ENCODE measurements around the gene HSPB8. TPM values are rescaled to one million over a fixed set of nuclear protein-coding genes. Genes with fewer than 3 reads are reported as not detected.

The HSPB8 gene
- total RNA-seq, 2 experiments from 2014 or later = not detected

- H3K27me3 ChIP-seq (ENCODE audit: control insufficient read depth in 1 of 2, insufficient read depth in 2 of 2, low read length in 2 of 2) = no peaks in the 10 kb centered on the region
- no peaks in the 10 kb centered on the region for H3K36me3 Mint-ChIP-seq (ENCODE audit: low read depth)
- CTCF ChIA-PET = no interaction called here
- no peaks in the 10 kb centered on the region for H3K36me3 ChIP-seq (ENCODE audit: insufficient read depth, low read length)
- no peaks in the 10 kb centered on the region for H3K4me1 Mint-ChIP-seq (ENCODE audit: low read depth)
- ATAC-seq (ENCODE audit: poor library complexity) = no peak
- H3K27me3 Mint-ChIP-seq = no peaks in the 10 kb centered on the region
- no peak overlapping the region for H3K4me3 Mint-ChIP-seq
- POLR2A ChIA-PET = no interaction called here
- H3K27ac ChIP-seq (ENCODE audit: low read depth in 1 of 2, low read length in 2 of 2) = no peak overlapping the region
- H3K9me3 ChIP-seq (ENCODE audit: control insufficient read depth in 1 of 2, insufficient read depth in 1 of 2, low read length in 2 of 2) = no peaks in the 10 kb centered on the region
- DNase-seq = no peak
- peaks cover 9% of the 10 kb centered on the region for H3K9me3 Mint-ChIP-seq
- no peaks in the 10 kb centered on the region for H3K4me1 ChIP-seq (ENCODE audit: insufficient read depth, low read length)
- no peak overlapping the region for H3K27ac Mint-ChIP-seq
- no peak overlapping the region for H3K4me3 ChIP-seq (ENCODE audit: low read length)
- intact Hi-C loops (cut with DNase I, micrococcal nuclease) = no loop called here
- TF ChIP-seq CTCF (IDR thresholded peaks at IDR 0.05) = no peak
These were observed 44.3 kb upstream of the HSPB8 start for GRCh38 chr12:119134284-119135072.

GRCh38 chr12:119136811-119137410 is 41.8 kb upstream of the HSPB8 start:
- POLR2A ChIA-PET = no interaction called here

DNA sequence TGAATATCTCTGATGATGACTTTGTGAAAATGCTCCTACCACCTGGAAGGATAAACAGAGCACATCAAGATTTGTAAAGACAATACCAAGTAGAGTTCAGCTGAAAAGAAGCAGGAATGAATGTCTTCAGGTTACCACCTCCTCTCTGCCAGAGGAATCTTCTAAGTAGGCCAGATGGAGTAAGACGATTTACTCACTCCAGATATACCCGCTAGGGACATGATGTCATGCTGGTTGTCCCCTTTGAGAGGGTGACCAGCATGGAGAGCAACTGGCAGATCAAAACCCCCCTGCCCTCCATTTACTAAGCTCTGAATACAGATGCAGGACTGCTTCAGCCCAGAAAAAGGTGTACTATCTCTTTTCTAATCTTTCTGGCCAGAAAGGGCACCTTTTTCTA is 39.3 kb upstream of the HSPB8 start:
- no peak overlapping the region for H3K27ac Mint-ChIP-seq
- DNase-seq (no peak), ATAC-seq (ENCODE audit: poor library complexity) (no peak)
- H3K36me3 Mint-ChIP-seq (ENCODE audit: low read depth) = no peaks in the 10 kb centered on the region
- ChIA-PET CTCF (no interaction called here), POLR2A (no interaction called here)
- TF ChIP-seq CTCF (IDR thresholded peaks at IDR 0.05) = no peak
- peaks cover 14% of the 10 kb centered on the region for H3K27me3 Mint-ChIP-seq
- Histone ChIP-seq H3K4me3 (ENCODE audit: low read length) (no peak overlapping the region), H3K4me1 (ENCODE audit: insufficient read depth, low read length) (no peaks in the 10 kb centered on the region), H3K27me3 (ENCODE audit: control insufficient read depth in 1 of 2, insufficient read depth in 2 of 2, low read length in 2 of 2) (peaks cover 0 to 4% of the 10 kb centered on the region in 2 experiments), H3K27ac (ENCODE audit: low read depth in 1 of 2, low read length in 2 of 2) (no peak overlapping the region), H3K36me3 (ENCODE audit: insufficient read depth, low read length) (no peaks in the 10 kb centered on the region), H3K9me3 (ENCODE audit: control insufficient read depth in 1 of 2, insufficient read depth in 1 of 2, low read length in 2 of 2) (no peaks in the 10 kb centered on the region)
- intact Hi-C loops (cut with DNase I, micrococcal nuclease) = no loop called here
- H3K9me3 Mint-ChIP-seq = peaks cover 3% of the 10 kb centered on the region
- no peak overlapping the region for H3K4me3 Mint-ChIP-seq
- no peaks in the 10 kb centered on the region for H3K4me1 Mint-ChIP-seq (ENCODE audit: low read depth)

More at GRCh38 chr12:119136811-119137410, 41.8 kb upstream of the HSPB8 start:
- peaks cover 7% of the 10 kb centered on the region for H3K27me3 Mint-ChIP-seq
- no peaks in the 10 kb centered on the region for H3K4me1 ChIP-seq (ENCODE audit: insufficient read depth, low read length)
- intact Hi-C loops (cut with DNase I, micrococcal nuclease) = no loop called here
- H3K9me3 ChIP-seq (ENCODE audit: control insufficient read depth in 1 of 2, insufficient read depth in 1 of 2, low read length in 2 of 2) = no peaks in the 10 kb centered on the region
- TF ChIP-seq CTCF (IDR thresholded peaks at IDR 0.05) = no peak
- no peaks in the 10 kb centered on the region for H3K36me3 Mint-ChIP-seq (ENCODE audit: low read depth)
- H3K36me3 ChIP-seq (ENCODE audit: insufficient read depth, low read length) = no peaks in the 10 kb centered on the region
- no peak overlapping the region for H3K4me3 ChIP-seq (ENCODE audit: low read length)
- ATAC-seq (ENCODE audit: poor library complexity) = no peak
- H3K4me3 Mint-ChIP-seq = no peak overlapping the region
- H3K9me3 Mint-ChIP-seq = peaks cover 4% of the 10 kb centered on the region
- H3K27ac Mint-ChIP-seq = no peak overlapping the region
- CTCF ChIA-PET = no interaction called here
- no peaks in the 10 kb centered on the region for H3K27me3 ChIP-seq (ENCODE audit: control insufficient read depth in 1 of 2, insufficient read depth in 2 of 2, low read length in 2 of 2)
- H3K27ac ChIP-seq (ENCODE audit: low read depth in 1 of 2, low read length in 2 of 2) = no peak overlapping the region
- DNase-seq = no peak
- no peaks in the 10 kb centered on the region for H3K4me1 Mint-ChIP-seq (ENCODE audit: low read depth)
